Ishikawa (cell line): ENCODE measurements around the gene UPF2.

Experiments
- CEBPB ChIP-seq: IDR thresholded peaks from 2 replicates; pipeline ENCODE4 v1.6.1; 2012
- CREB1 ChIP-seq: IDR thresholded peaks from 2 replicates; pipeline ENCODE4 v1.6.1; 2012; ENCODE audit warnings: low read depth
- EGR1 ChIP-seq: IDR thresholded peaks from 2 replicates; pipeline ENCODE4 v1.6.1; 2012
- EP300 ChIP-seq: IDR thresholded peaks from 2 replicates; pipeline ENCODE4 v1.6.1; 2012; ENCODE audit warnings: borderline replicate concordance
- FOXM1 ChIP-seq: IDR thresholded peaks from 2 replicates; pipeline ENCODE4 v1.6.1; 2012; ENCODE audit warnings: low read depth, borderline replicate concordance
- MAX ChIP-seq: IDR thresholded peaks from 2 replicates; pipeline ENCODE4 v1.6.1; 2012
- NFIC ChIP-seq: IDR thresholded peaks from 2 replicates; pipeline ENCODE4 v1.6.1; 2012
- RAD21 ChIP-seq: IDR thresholded peaks from 2 replicates; pipeline ENCODE4 v1.6.1; 2012; ENCODE audit warnings: low read depth
- REST ChIP-seq: IDR thresholded peaks from 2 replicates; pipeline ENCODE4 v1.6.1; 2012; ENCODE audit warnings: low read depth, mild to moderate bottlenecking
- TAF1 ChIP-seq: IDR thresholded peaks from 2 replicates; pipeline ENCODE4 v1.6.1; 2012; ENCODE audit warnings: low read depth, mild to moderate bottlenecking
- TCF12 ChIP-seq: IDR thresholded peaks from 2 replicates; pipeline ENCODE4 v1.6.1; 2012; ENCODE audit warnings: low read depth
- TEAD4 ChIP-seq: IDR thresholded peaks from 2 replicates; pipeline ENCODE4 v1.6.1; 2012
- USF1 ChIP-seq: IDR thresholded peaks from 2 replicates; pipeline ENCODE4 v1.6.1; 2012
- YY1 ChIP-seq: IDR thresholded peaks from 2 replicates; pipeline ENCODE4 v1.6.1; 2012; ENCODE audit warnings: low read depth
- ZBTB7A ChIP-seq: IDR thresholded peaks from 2 replicates; pipeline ENCODE4 v1.6.1; 2012; ENCODE audit warnings: low read depth

Gene UPF2

GRCh38 chr10:11906714-11907113 is 135.9 kb downstream of the UPF2 start:
- TF ChIP-seq REST = no peak
- TF ChIP-seq ZBTB7A = no peak
- TF ChIP-seq FOXM1 = no peak
- no peak for TF ChIP-seq CEBPB
- TF ChIP-seq USF1 = no peak
- no peak for TF ChIP-seq CREB1
- no peak for TF ChIP-seq TAF1
- TF ChIP-seq RAD21 = no peak
- TF ChIP-seq NFIC = no peak
- TF ChIP-seq TCF12 = no peak
- no peak for TF ChIP-seq EGR1
- no peak for TF ChIP-seq EP300
- no peak for TF ChIP-seq MAX
- no peak for TF ChIP-seq TEAD4
- no peak for TF ChIP-seq YY1

GRCh38 chr10:11902646-11903045 is 140.0 kb downstream of the UPF2 start:
- TF ChIP-seq TCF12 (no peak), EP300 (no peak), EGR1 (no peak), TEAD4 (no peak), REST (no peak), FOXM1 (no peak), NFIC (no peak), TAF1 (no peak), RAD21 (no peak), MAX (no peak), USF1 (no peak), CREB1 (no peak), ZBTB7A (no peak), CEBPB (no peak), YY1 (no peak)

GRCh38 chr10:11901833-11902475 is 140.7 kb downstream of the UPF2 start:
- TF ChIP-seq CEBPB (no peak), MAX (no peak), RAD21 (no peak), TCF12 (no peak), REST (no peak), NFIC (no peak), TAF1 (no peak), CREB1 (no peak), YY1 (no peak), TEAD4 (no peak), USF1 (no peak), FOXM1 (no peak), EP300 (no peak), EGR1 (no peak), ZBTB7A (no peak)
